ENCODE data around the gene MSX1. TPM values are rescaled to one million over a fixed set of nuclear protein-coding genes. Genes with fewer than 3 reads are reported as not detected.
"Not testable (repeated sequence)": the region's sequence is repeated elsewhere in the genome, so short reads cannot be mapped to it uniquely, and the experiment has no call there.

MSX1 gene
- total RNA-seq, 1 donor from 2014 or later, result 1.6 TPM

DNA sequence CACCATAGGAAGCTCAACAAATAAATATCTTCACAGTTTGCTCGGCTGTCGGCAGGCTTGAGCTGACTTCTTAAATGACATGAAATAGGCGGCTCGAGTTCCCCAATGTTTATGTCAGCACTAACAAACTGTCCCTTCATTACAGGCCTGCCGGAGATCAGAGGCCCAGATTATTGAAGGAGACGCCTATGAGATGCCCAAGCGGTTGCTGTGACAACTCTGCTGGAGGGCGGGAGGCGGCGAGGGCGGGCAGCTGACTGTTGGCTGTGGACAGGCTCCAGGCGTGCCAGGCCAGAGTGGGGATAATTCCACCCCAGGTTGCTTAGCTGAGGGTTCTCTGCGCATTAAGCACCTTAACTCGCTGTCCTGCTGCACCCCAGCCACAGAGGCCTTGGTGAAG lies 39.2 kb upstream of the MSX1 start:
- DNase-seq (ENCODE audit: low read depth), result no peak
- TF ChIP-seq, protein P1, sequence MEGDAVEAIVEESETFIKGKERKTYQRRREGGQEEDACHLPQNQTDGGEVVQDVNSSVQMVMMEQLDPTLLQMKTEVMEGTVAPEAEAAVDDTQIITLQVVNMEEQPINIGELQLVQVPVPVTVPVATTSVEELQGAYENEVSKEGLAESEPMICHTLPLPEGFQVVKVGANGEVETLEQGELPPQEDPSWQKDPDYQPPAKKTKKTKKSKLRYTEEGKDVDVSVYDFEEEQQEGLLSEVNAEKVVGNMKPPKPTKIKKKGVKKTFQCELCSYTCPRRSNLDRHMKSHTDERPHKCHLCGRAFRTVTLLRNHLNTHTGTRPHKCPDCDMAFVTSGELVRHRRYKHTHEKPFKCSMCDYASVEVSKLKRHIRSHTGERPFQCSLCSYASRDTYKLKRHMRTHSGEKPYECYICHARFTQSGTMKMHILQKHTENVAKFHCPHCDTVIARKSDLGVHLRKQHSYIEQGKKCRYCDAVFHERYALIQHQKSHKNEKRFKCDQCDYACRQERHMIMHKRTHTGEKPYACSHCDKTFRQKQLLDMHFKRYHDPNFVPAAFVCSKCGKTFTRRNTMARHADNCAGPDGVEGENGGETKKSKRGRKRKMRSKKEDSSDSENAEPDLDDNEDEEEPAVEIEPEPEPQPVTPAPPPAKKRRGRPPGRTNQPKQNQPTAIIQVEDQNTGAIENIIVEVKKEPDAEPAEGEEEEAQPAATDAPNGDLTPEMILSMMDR (conservative IDR thresholded peaks at IDR 0.05; ENCODE audit: low read depth, low read length), result no peak
- H3K4me3 ChIP-seq (ENCODE audit: low read depth, low read length), result no peak overlapping the region

DNA sequence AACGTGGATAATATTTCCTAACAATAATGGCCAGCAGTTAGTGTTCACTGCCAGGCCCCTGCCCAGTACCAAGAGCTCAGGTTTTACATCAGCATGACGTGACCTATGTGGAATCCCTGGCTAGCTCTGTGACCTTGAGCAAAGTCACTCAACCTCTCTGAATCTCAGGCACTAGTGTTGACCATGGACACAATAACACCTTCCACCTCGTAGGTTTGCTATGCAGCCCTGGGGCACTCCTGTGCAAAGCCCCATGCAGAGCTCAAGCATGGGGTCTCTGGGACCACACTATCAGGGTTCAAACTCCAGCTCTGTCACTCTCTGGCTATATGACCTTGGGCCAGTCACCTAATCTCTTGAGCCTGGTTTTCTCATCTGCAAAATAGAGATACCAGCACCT lies 38.7 kb upstream of the MSX1 start:
- no peak overlapping the region for H3K4me3 ChIP-seq (ENCODE audit: low read depth, low read length)
- DNase-seq (ENCODE audit: low read depth), result no peak
- TF ChIP-seq, protein P1 (conservative IDR thresholded peaks at IDR 0.05; ENCODE audit: low read depth, low read length), result no peak

DNA sequence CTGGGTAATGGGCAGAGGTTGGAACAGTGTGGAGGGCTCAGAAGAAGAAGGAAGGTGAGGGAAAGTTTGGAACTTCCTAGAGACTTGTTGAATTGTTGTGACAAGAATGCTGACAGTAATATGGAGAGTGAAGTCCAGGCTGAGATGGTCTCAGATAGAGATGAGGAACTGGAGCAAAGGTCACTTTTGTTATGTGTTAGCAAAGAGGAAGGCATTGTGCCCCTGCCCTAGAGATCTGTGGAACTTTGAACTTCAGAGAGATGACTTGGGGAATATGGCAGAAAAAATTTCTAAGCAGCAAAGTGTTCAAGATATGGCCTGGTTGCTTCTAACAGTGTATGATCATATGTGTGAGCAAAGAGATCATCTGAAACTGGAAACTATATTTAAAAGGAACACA lies 37.9 kb upstream of the MSX1 start:
- no peak for DNase-seq (ENCODE audit: low read depth)
- H3K4me3 ChIP-seq (ENCODE audit: low read depth, low read length), result no peak overlapping the region
- TF ChIP-seq, protein P1 (conservative IDR thresholded peaks at IDR 0.05; ENCODE audit: low read depth, low read length), result no peak

DNA sequence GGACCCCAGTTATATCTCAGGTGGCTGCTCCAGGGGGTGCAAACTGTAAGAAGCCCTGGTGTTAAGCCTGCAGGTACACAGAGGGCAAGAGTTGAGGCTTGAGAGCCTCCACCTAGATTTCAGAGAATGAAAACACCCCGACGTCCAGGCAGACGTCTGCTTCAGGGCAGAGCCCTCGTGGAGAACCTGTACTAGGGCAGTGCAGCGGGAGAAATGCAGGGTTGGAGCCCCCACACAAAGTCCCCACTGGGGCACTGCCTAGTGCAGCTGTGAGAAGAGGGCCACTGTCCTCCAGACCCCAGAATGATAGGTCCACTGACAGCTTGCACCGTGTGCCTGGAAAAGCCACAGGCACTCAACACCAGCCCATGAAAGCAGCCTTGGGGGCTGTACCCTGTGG lies 37.2 kb upstream of the MSX1 start:
- H3K4me3 ChIP-seq (ENCODE audit: low read depth, low read length); DNase-seq (ENCODE audit: low read depth): not testable (repeated sequence)

DNA sequence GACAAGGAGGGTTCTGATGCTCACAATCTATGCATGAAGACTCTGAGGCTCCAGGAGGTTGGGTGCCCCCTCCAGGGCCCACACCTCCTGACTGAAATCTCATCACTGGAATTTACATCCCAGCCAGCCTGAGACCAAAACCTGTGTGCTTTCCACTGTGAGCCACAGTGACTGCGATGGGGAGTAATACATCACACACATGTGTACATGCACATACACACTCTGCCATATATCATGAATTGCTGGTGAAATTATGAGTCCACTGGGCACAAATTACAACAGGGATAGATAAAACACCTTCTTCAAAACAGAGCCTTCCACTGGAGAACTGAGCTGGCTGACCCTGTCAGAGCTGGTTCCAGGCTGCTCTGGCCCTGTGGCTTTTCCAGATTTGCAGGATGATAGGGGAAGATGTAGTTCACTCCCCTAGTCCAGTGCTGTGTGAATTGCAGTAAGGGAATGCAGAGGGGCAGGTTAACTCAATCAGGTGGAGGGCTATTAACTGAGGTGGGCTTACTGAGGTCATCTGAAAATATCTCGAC lies 35.8 kb upstream of the MSX1 start:
- DNase-seq (ENCODE audit: low read depth), result no peak
- TF ChIP-seq, protein P1 (conservative IDR thresholded peaks at IDR 0.05; ENCODE audit: low read depth, low read length), result no peak
- no peak overlapping the region for H3K4me3 ChIP-seq (ENCODE audit: low read depth, low read length)

DNA sequence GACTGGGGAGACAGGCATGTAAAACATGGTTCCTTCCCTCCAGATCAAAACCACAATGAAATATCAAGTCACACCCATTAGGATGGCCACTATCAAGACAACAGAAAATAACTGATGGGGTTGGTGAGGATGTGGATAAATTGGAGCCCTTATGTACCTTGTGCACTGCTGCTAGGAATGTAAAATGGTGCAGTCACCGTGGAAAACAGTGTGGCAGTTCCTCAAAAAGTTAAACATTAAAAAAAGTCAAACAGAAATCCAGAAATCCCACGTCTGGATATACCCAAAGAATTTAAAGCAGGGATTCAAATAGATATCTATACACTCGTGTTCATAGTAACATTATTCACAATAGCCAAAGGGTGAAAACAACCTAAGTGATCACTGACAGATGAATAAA lies 35.2 kb upstream of the MSX1 start:
- DNase-seq (ENCODE audit: low read depth), result no peak
- no peak overlapping the region for H3K4me3 ChIP-seq (ENCODE audit: low read depth, low read length)
- TF ChIP-seq, protein P1 (conservative IDR thresholded peaks at IDR 0.05; ENCODE audit: low read depth, low read length), result no peak

DNA sequence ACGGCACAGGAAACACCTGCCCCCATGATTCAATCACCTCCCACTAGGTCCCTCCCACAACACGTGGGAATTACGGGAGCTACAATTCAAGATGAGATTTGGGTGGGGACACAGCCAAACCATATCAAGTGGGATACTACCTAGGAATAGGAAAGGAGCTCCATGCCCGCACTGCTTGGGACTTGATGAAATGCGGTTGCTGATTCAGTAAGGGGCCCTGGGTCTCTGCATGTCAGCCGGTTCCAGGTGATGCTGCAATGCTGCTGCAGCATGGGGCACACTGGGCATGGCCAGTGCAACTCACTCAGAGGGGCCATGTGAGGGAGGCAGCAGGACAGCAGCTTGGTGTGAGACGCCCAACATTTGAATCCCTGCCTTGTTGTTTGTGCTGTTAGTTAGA lies 34.0 kb upstream of the MSX1 start:
- no peak for DNase-seq (ENCODE audit: low read depth)
- H3K4me3 ChIP-seq (ENCODE audit: low read depth, low read length), result no peak overlapping the region
- TF ChIP-seq, protein P1 (conservative IDR thresholded peaks at IDR 0.05; ENCODE audit: low read depth, low read length), result no peak

Measured in epithelial cell of proximal tubule (primary cell).